ENCODE results near the gene LPIN1. TPM values are rescaled to one million over a fixed set of nuclear protein-coding genes. Genes with fewer than 3 reads are reported as not detected.
A peak's percentile ranks its signal among the peaks of the same experiment; 100 is the strongest.

Gene LPIN1
- total and polyA plus RNA-seq, 4 donors: 10.1 to 27.4 (median 13.4) TPM

DNA sequence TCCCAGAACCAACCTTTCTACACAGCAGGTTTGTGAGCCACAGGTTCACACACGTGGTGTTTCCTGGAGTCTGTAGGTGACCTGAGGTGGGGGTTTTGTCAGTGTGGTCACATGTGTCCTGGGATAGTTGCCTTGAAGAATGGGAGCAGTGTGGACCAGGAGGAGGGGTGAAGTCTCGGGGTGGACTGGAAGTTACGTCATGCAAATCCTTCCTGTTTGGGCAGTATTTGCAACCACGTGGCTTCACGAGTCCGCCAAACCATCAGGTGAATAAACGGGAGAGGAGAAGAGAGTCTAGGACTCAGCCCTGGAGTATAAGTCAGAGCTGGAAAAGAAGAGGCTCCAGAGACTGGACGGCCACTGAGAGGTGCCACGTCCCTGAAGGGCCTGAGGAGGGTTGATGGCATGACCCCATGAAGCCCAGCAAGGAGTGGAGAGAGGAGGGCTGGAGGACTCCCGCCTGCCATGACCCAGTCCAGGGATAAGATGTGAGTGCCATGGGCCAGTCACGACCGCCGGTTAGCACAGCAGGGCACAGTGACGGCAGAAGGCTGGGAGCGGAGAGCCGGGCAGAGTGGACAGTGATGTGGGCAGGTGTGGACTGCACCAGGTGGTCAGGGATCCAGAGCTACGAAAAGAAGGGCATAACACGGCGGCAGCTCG lies 16.5 kb downstream of the LPIN1 start:
- Histone ChIP-seq H3K9ac (ENCODE audit: low read depth in 1 of 2, low read length in 2 of 2) (no peak overlapping the region), H3K9me3 (ENCODE audit: control insufficient read depth in 4 of 4, low read length in 3 of 4) (no peaks in the 10 kb centered on the region), H3K4me3 (ENCODE audit: low read depth in 1 of 3, low read length in 3 of 3) (no peak overlapping the region), H3K27ac (ENCODE audit: low read depth in 1 of 2, low read length in 2 of 2) (no peak overlapping the region), H3K4me1 (ENCODE audit: control insufficient read depth in 4 of 4, insufficient read depth in 4 of 4, low read length in 3 of 4) (peaks cover 0 to 10% (median 6%) of the 10 kb centered on the region in 4 donors), H3K27me3 (ENCODE audit: control insufficient read depth in 4 of 4, insufficient read depth in 4 of 4, low read length in 3 of 4) (no peaks in the 10 kb centered on the region), H3K36me3 (ENCODE audit: control insufficient read depth in 4 of 4, insufficient read depth in 3 of 4, low read depth in 1 of 4, low read length in 3 of 4) (peaks cover 13 to 25% (median 21%) of the 10 kb centered on the region in 4 donors)
- DNase-seq (ENCODE audit: low spot score): no peak
- 92% methylated on average over 20 of the region's 20 CpGs for WGBS
- TF ChIP-seq RAD21 (IDR thresholded peaks at IDR 0.05) (no peak), JUND (IDR thresholded peaks at IDR 0.05) (no peak), EGR1 (IDR thresholded peaks at IDR 0.05; ENCODE audit: low read depth in 2 of 2) (no peak), FOXA2 (IDR thresholded peaks at IDR 0.05) (no peak), SP1 (IDR thresholded peaks at IDR 0.05) (no peak), RXRA (IDR thresholded peaks at IDR 0.05) (no peak), HNF4G (IDR thresholded peaks at IDR 0.05) (no peak), FOXA1 (IDR thresholded peaks at IDR 0.05) (no peak), HNF4A (conservative IDR thresholded peaks at IDR 0.05) (no peak), YY1 (IDR thresholded peaks at IDR 0.05) (no peak)
- TF ChIP-seq, protein P1, sequence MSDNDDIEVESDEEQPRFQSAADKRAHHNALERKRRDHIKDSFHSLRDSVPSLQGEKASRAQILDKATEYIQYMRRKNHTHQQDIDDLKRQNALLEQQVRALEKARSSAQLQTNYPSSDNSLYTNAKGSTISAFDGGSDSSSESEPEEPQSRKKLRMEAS (IDR thresholded peaks at IDR 0.05): no peak
- TF ChIP-seq, protein P2, sequence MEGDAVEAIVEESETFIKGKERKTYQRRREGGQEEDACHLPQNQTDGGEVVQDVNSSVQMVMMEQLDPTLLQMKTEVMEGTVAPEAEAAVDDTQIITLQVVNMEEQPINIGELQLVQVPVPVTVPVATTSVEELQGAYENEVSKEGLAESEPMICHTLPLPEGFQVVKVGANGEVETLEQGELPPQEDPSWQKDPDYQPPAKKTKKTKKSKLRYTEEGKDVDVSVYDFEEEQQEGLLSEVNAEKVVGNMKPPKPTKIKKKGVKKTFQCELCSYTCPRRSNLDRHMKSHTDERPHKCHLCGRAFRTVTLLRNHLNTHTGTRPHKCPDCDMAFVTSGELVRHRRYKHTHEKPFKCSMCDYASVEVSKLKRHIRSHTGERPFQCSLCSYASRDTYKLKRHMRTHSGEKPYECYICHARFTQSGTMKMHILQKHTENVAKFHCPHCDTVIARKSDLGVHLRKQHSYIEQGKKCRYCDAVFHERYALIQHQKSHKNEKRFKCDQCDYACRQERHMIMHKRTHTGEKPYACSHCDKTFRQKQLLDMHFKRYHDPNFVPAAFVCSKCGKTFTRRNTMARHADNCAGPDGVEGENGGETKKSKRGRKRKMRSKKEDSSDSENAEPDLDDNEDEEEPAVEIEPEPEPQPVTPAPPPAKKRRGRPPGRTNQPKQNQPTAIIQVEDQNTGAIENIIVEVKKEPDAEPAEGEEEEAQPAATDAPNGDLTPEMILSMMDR (IDR thresholded peaks at IDR 0.05; ENCODE audit: low read depth, low read length, missing input control): no peak
- TF ChIP-seq, protein P3, sequence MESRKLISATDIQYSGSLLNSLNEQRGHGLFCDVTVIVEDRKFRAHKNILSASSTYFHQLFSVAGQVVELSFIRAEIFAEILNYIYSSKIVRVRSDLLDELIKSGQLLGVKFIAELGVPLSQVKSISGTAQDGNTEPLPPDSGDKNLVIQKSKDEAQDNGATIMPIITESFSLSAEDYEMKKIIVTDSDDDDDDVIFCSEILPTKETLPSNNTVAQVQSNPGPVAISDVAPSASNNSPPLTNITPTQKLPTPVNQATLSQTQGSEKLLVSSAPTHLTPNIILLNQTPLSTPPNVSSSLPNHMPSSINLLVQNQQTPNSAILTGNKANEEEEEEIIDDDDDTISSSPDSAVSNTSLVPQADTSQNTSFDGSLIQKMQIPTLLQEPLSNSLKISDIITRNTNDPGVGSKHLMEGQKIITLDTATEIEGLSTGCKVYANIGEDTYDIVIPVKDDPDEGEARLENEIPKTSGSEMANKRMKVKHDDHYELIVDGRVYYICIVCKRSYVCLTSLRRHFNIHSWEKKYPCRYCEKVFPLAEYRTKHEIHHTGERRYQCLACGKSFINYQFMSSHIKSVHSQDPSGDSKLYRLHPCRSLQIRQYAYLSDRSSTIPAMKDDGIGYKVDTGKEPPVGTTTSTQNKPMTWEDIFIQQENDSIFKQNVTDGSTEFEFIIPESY (IDR thresholded peaks at IDR 0.05): no peak
- TF ChIP-seq, protein P4, sequence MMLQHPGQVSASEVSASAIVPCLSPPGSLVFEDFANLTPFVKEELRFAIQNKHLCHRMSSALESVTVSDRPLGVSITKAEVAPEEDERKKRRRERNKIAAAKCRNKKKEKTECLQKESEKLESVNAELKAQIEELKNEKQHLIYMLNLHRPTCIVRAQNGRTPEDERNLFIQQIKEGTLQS (IDR thresholded peaks at IDR 0.05): no peak

DNA sequence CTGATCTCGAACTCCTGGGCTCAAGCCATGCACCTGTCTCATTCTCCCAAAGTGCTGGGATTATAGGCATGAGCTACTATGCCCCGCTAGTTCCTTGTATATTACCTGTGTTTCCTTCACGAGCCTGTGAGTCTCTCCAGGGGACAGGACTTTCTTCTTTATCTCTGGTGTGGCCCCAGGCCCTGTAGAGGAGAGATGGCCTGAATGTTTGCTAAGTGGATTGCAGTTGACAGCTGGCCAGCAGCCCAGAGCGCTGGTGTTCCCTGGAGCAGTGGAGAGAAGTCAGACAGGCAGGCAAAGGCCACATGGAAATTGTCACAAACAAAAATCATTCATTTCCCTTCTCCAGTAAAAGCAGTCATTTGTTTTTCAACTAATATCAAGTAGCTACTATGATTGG lies 17.9 kb downstream of the LPIN1 start:
- 43% methylated on average over 4 of the region's 4 CpGs for WGBS
- no peak overlapping the region for H3K27ac ChIP-seq (ENCODE audit: low read depth in 1 of 2, low read length in 2 of 2)
- TF ChIP-seq HNF4G (IDR thresholded peaks at IDR 0.05) (no peak), GABPA (IDR thresholded peaks at IDR 0.05 in 1 of 2, conservative IDR thresholded peaks at IDR 0.05 in 1 of 2) (no peak), SP1 (IDR thresholded peaks at IDR 0.05) (peak; percentile 33), NR2F2 (IDR thresholded peaks at IDR 0.05) (no peak), JUND (IDR thresholded peaks at IDR 0.05) (no peak), FOXA2 (IDR thresholded peaks at IDR 0.05) (no peak), RAD21 (IDR thresholded peaks at IDR 0.05) (peak; percentile 47 to 68), FOXA1 (IDR thresholded peaks at IDR 0.05) (no peak), EGR1 (IDR thresholded peaks at IDR 0.05; ENCODE audit: low read depth in 2 of 2) (no peak), RXRA (IDR thresholded peaks at IDR 0.05) (peak in 1 of 2 donors; percentile 28), YY1 (IDR thresholded peaks at IDR 0.05) (no peak)
- TF ChIP-seq, protein P3 (IDR thresholded peaks at IDR 0.05): no peak
- TF ChIP-seq, protein P5, sequence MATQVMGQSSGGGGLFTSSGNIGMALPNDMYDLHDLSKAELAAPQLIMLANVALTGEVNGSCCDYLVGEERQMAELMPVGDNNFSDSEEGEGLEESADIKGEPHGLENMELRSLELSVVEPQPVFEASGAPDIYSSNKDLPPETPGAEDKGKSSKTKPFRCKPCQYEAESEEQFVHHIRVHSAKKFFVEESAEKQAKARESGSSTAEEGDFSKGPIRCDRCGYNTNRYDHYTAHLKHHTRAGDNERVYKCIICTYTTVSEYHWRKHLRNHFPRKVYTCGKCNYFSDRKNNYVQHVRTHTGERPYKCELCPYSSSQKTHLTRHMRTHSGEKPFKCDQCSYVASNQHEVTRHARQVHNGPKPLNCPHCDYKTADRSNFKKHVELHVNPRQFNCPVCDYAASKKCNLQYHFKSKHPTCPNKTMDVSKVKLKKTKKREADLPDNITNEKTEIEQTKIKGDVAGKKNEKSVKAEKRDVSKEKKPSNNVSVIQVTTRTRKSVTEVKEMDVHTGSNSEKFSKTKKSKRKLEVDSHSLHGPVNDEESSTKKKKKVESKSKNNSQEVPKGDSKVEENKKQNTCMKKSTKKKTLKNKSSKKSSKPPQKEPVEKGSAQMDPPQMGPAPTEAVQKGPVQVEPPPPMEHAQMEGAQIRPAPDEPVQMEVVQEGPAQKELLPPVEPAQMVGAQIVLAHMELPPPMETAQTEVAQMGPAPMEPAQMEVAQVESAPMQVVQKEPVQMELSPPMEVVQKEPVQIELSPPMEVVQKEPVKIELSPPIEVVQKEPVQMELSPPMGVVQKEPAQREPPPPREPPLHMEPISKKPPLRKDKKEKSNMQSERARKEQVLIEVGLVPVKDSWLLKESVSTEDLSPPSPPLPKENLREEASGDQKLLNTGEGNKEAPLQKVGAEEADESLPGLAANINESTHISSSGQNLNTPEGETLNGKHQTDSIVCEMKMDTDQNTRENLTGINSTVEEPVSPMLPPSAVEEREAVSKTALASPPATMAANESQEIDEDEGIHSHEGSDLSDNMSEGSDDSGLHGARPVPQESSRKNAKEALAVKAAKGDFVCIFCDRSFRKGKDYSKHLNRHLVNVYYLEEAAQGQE (IDR thresholded peaks at IDR 0.05): no peak
- TF ChIP-seq, protein P2 (IDR thresholded peaks at IDR 0.05; ENCODE audit: low read depth, low read length, missing input control): peak; percentile 9
- TF ChIP-seq, protein P1 (IDR thresholded peaks at IDR 0.05): no peak

More for the DNA sequence above, 17.9 kb downstream of the LPIN1 start:
- H3K4me1 ChIP-seq (ENCODE audit: control insufficient read depth in 4 of 4, insufficient read depth in 4 of 4, low read length in 3 of 4): peaks cover 0 to 10% (median 6%) of the 10 kb centered on the region in 4 donors
- H3K9me3 ChIP-seq (ENCODE audit: control insufficient read depth in 4 of 4, low read length in 3 of 4): no peaks in the 10 kb centered on the region
- peak; percentile 52 for DNase-seq (ENCODE audit: low spot score)
- no peaks in the 10 kb centered on the region for H3K27me3 ChIP-seq (ENCODE audit: control insufficient read depth in 4 of 4, insufficient read depth in 4 of 4, low read length in 3 of 4)
- H3K36me3 ChIP-seq (ENCODE audit: control insufficient read depth in 4 of 4, insufficient read depth in 3 of 4, low read depth in 1 of 4, low read length in 3 of 4): peaks cover 13 to 30% (median 23%) of the 10 kb centered on the region in 4 donors
- no peak overlapping the region for H3K9ac ChIP-seq (ENCODE audit: low read depth in 1 of 2, low read length in 2 of 2)
- H3K4me3 ChIP-seq (ENCODE audit: low read depth in 1 of 3, low read length in 3 of 3): no peak overlapping the region

Measured in liver (tissue), 9 donors.